Islet precursor cell (in vitro differentiated cells): Measurements from ENCODE around the gene MYMX.
"Not testable (repeated sequence)": the region's sequence is repeated elsewhere in the genome, so short reads cannot be mapped to it uniquely, and the experiment has no call there.

ENCODE experiments used
- DNase-seq: peaks from one replicate; pipeline ENCODE4 v3.0.0-alpha.2; 2018

Gene MYMX

GRCh38 chr6:44220913-44221290 is 4.2 kb downstream of the MYMX start:
- DNase-seq, result no peak

- peak; percentile 87 for DNase-seq
Observed at GRCh38 chr6:44221291-44221960, 4.7 kb downstream of the MYMX start.

- DNase-seq, result no peak
Observed at GRCh38 chr6:44221961-44222335, 5.2 kb downstream of the MYMX start.

GRCh38 chr6:44222486-44223318 is 6.0 kb downstream of the MYMX start:
- DNase-seq, result no peak

- peak; percentile 86 for DNase-seq
Observed at GRCh38 chr6:44223319-44224028, 6.7 kb downstream of the MYMX start, which contains the start of gene SLC29A1. Gene SLC29A1, plus strand, starts transcription at chr6:44223595. Its CDS starts 3,719 bp downstream, at chr6:44227314.

GRCh38 chr6:44224029-44224964 is 7.6 kb downstream of the MYMX start:
- peak; percentile 41 for DNase-seq

- no peak for DNase-seq
Observed at GRCh38 chr6:44224965-44225305, 8.2 kb downstream of the MYMX start.

- peak; percentile 45 for DNase-seq
Observed at GRCh38 chr6:44225579-44226325, 9.0 kb downstream of the MYMX start.

- peak; percentile 54 for DNase-seq
Observed at GRCh38 chr6:44226368-44227147, 9.8 kb downstream of the MYMX start.

GRCh38 chr6:44227148-44227793 is 10.5 kb downstream of the MYMX start:
- DNase-seq, result no peak

GRCh38 chr6:44228031-44228430 is 11.3 kb downstream of the MYMX start:
- DNase-seq, result no peak

GRCh38 chr6:44228433-44228832 is 11.7 kb downstream of the MYMX start:
- no peak for DNase-seq

GRCh38 chr6:44228836-44229235 is 12.1 kb downstream of the MYMX start:
- no peak for DNase-seq

GRCh38 chr6:44229376-44230033 is 12.8 kb downstream of the MYMX start:
- DNase-seq, result no peak

GRCh38 chr6:44230034-44230675 is 13.4 kb downstream of the MYMX start:
- DNase-seq, result no peak

GRCh38 chr6:44231426-44231825 is 14.7 kb downstream of the MYMX start:
- DNase-seq, result not testable (repeated sequence)

GRCh38 chr6:44232676-44233566 is 16.2 kb downstream of the MYMX start:
- no peak for DNase-seq

GRCh38 chr6:44233567-44234100 is 16.9 kb downstream of the MYMX start:
- DNase-seq, result no peak
